ENCODE data around the gene SPG7. TPM values are rescaled to one million over a fixed set of nuclear protein-coding genes. Genes with fewer than 3 reads are reported as not detected.

SPG7 gene
- 82.1 to 121 TPM (median 111 TPM) in 5 replicates for total RNA-seq (2022; extraction: Qiagen RNA extraction)

GRCh38 chr16:89507834-89508590, at the start of gene SPG7:
Gene SPG7 (plus strand): TSS chr16:89508403. CDS start chr16:89508418, 15 bp downstream.

DNA sequence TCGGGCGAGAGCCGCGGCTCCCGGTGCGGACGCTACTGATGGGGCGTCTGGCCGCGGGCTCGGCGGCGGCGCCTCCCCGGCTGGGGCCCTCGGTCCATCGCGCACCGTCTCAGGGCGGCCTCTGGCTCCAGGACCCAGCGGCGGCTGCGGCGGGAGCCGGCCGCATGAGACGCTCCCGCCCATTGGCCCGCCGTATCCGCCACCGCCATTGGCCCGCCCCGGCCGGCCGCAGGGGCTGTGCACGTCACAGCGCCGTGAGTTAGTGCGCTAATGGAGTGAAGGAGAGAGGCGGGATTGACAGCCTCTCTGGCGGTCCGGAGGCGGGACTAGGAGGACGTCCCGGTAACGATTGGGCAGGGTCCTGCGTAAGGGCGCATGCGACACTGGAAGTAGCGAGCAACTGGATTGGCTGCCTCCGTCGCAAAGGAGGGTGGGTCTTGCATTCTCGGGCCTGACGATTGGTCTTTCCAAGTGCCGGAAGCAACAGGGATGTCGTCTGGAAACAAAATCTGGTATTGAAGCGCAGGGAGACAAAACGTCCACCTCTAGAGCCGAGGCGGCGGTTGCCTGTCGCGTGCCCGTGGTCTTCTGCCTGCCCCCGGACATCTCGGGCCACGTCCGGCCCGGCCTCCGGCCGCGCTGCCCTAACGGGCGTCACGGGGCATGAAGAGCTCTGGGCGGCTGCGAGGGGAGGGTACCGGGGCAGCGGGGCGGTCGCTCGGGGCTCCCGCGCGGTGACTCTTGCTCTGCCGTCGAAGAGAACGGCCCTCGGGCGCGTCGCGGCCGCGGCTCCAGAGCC, 17.6 kb upstream of the SPG7 start, which contains the start of gene ANKRD11:
Gene ANKRD11, minus strand, starts transcription at position 123 of the 799 bp plus-strand sequence. CDS start 173,542 bp downstream, outside the sequence.

DNA sequence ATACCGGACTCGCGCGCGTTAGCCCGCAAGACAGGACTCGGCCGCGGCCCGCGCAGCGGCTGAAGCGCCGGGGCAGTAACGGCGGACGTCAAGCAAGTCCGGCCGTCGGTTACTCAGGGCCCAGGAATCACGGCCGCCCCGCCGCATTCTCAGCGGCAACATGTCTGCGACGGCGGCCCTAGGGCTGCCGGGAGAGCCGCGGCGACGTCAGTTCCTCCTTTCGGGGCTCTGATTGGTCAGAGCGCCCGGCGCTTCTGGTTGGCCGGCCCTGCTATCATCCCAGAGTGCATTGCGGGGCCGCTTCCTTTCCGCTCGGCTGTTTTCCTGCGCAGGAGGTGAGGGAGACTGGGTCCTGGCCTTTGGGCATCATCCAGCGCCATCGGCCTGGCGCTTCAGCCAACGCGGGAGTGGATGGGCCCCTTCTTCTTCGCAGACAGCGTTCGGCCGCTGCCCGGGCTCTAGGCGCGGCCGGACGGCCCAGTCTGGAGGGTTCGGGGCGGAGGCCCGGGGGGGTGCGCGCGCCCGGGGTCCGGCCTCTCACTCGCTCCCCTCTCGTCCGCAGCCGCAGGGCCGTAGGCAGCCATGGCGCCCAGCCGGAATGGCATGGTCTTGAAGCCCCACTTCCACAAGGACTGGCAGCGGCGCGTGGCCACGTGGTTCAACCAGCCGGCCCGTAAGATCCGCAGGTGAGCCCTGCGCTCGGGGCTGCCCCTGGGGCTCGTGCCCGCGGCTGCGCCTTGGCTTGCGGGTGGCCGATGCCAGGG, 52.4 kb downstream of the SPG7 start, which contains the start of gene RPL13:
Gene RPL13, plus strand, starts transcription at position 305 of the 764 bp plus-strand sequence. Its CDS starts 278 bp downstream, at position 583.

GRCh38 chr16:89575247-89576152, 67.3 kb downstream of the SPG7 start, which contains the start of gene CPNE7:
Gene CPNE7 (plus strand): TSS chr16:89575758. CDS start chr16:89575898, 140 bp downstream.

Other genes starting within 250 kb of the SPG7 start
- 79.9 to 138 TPM (median 130 TPM) in 5 replicates for gene ANKRD11, start 17.8 kb upstream of the SPG7 start, total RNA-seq (2022; extraction: Qiagen RNA extraction)
- 3,464 to 4,166 TPM (median 4,079 TPM) in 5 replicates for gene RPL13, start 52.3 kb downstream of the SPG7 start, total RNA-seq (2022; extraction: Qiagen RNA extraction)
- 53.4 to 85.8 TPM (median 69.6 TPM) in 5 replicates for gene CPNE7, start 67.4 kb downstream of the SPG7 start, total RNA-seq (2022; extraction: Qiagen RNA extraction)
- gene DPEP1, start 105.2 kb downstream of the SPG7 start, total RNA-seq (2022; extraction: Qiagen RNA extraction) = 0.79 to 1.6 TPM (median 1.4 TPM) in 5 replicates
- 83.6 to 97.9 TPM (median 94.7 TPM) in 5 replicates for gene CHMP1A, start 149.3 kb downstream of the SPG7 start, total RNA-seq (2022; extraction: Qiagen RNA extraction)
- gene SPATA33, start 149.4 kb downstream of the SPG7 start, total RNA-seq (2022; extraction: Qiagen RNA extraction) = 14.0 to 17.3 TPM (median 16.6 TPM) in 5 replicates
- 22.1 to 36.2 TPM (median 33.9 TPM) in 5 replicates for gene CDK10, start 178.3 kb downstream of the SPG7 start, total RNA-seq (2022; extraction: Qiagen RNA extraction)
- 9.5 to 11.6 TPM (median 10.2 TPM) in 5 replicates for gene SPATA2L, start 193.3 kb downstream of the SPG7 start, total RNA-seq (2022; extraction: Qiagen RNA extraction)
- 3.6 to 5.6 TPM (median 4.5 TPM) in 5 replicates for gene VPS9D1, start 212.5 kb downstream of the SPG7 start, total RNA-seq (2022; extraction: Qiagen RNA extraction)
- 12.5 to 19.7 TPM (median 19.2 TPM) in 5 replicates for gene ZNF276, start 213.1 kb downstream of the SPG7 start, total RNA-seq (2022; extraction: Qiagen RNA extraction)

All from A549 treated with dexamethasone at 1 μM for 4 hours (cell line).